Activated CD4-positive, alpha-beta T cell treated with anti-CD3 and anti-CD28 coated beads for 24 hours (primary cell): ENCODE data around the gene MAGI1.
"Not testable (repeated sequence)": the region's sequence is repeated elsewhere in the genome, so short reads cannot be mapped to it uniquely, and the experiment has no call there.

Experiments used
- DNase-seq, 2 donors: peaks; one replicate each; pipeline ENCODE4 v3.0.0-alpha.2; 2020; ENCODE audit warnings: low read depth in 2 of 2

Gene MAGI1

DNA sequence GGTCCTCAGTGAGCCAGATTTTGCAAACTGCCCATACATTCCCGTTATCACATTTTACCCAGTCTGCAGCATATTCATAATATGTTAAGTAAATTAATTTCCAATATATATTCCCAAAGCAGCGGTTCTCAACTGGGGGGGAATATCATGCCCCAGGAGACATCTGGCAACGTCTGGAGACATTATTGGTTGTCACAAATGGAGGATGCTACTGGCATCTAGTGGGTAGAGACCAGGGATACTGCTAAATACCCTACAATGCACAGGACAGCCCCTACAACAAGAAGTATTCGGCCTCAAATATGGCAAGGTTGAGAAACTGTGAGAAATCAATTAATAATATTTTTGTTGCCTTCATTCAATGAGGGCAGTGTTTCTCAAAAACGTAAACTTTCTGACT, 280.3 kb downstream of the MAGI1 start:
- DNase-seq, result no peak

DNA sequence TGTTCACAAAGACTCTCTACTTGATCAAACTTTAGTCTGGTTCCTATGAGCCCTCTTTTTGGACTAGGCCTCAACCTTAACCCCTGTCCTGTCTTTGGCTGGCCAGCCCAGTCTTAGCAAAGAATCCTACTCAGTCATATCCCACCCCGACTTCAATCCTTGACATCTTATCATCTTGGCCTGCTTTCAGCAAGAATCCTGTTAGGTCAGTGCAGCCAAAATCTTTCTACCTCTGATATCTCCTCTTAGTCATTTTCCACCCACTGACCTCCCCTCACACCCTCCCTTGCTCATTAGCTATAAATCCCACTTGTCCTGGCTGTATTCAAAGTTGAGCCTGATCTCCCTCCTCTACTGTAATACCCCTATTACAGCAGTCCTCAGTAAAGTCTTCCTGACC, 286.1 kb downstream of the MAGI1 start:
- DNase-seq, result no peak

DNA sequence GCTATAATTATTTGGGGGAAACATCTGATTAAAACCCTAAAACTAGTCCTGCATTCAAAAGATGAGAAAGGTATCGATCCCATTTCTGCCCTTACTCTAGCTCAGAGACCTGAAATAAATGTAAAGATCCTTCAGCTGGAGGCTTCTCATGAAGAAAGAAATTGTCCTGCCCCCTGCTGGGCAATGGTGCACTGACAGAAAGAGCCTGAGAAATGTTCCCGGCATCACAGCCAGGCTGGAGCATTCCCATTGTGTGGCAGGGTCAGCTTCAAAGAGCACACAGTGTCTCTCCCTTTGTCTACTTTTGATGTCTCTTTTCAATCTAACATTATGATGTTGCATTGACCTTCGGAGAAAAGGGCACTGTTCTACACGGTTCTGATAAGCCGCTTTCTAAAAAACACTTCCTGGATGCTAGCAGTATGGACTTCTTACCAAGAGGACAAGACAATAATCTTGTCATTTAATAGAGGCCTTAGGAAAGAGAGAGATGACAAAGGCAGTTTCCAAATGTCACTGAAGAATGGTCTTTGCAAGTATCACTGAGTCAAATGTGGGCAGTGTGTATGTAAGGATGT, 287.5 kb downstream of the MAGI1 start:
- DNase-seq, result peak in 1 of 2 donors; percentile 2

DNA sequence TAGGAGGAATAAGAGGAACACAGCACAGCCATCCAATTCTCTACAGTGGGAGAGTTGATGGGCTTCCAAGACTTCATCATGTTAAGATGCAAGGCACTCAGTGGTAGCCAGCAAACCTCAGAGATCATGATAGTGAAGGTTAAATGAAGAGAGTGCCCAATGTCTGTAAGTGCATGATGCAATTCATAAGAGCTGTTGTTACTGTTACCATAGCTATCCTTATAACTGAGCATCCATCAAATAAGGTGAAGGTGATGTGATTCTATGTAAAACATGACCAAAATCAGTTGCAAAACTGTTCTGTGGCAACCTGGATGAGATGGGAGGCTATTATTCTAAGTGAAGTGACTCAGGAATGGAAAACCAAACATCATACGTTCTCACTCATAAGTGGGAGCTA, 289.7 kb downstream of the MAGI1 start:
- no peak for DNase-seq

DNA sequence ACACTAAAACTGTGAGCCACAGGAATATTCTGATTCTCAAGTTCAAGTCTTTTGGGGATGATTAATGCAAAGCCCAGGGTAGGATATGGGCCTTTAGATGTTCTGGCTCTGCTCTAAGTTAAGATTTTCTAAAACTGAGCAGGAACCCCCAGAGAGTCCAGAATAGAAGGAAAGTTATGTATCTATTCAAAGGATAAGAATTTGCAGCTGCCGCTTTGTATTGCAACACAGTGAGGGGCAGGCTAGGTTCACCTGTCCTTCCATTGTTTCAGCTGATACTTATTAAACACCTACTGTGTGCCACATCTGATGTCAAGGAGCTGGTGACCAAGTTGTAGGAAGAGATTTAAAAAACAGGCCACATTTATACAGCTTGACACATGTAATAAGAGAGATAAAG, 290.4 kb downstream of the MAGI1 start:
- no peak for DNase-seq

DNA sequence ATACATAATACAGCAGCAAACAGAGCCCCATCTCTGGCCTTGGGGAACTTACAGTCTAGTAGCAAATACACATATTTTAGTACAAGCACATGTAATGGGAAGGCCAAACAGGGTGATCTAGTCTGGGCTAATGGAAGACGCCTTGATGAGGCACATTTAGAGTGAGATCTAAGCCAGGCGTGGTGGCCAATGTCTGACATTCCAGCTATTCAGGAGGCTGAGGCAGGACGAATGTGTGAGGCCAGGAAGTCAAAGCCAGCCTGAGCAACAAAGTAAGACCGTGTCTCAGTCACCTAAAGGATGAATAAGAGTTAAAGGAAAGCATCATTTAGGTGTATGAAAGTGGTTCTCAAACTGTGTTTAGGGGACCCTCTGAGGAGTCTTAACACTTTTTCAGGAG, 291.9 kb downstream of the MAGI1 start:
- DNase-seq, result no peak

DNA sequence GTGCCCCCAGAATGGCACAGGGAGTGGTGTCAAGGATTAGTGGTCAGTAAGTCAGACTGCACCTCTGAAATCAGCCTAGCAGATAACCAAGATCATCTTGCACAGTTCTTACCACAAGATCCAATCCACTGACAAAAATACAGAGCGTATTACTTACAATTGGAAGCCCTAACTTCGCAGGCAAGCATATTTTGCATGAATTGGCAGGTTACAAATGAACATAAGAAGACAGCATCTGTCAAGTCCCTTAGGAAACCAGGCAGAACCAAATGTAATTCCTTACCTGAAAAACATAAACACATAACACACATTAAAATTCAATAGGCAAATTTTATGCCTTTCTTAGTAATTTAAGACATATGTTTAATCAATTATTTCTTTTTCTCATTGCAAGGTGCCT, 293.4 kb downstream of the MAGI1 start:
- no peak for DNase-seq

DNA sequence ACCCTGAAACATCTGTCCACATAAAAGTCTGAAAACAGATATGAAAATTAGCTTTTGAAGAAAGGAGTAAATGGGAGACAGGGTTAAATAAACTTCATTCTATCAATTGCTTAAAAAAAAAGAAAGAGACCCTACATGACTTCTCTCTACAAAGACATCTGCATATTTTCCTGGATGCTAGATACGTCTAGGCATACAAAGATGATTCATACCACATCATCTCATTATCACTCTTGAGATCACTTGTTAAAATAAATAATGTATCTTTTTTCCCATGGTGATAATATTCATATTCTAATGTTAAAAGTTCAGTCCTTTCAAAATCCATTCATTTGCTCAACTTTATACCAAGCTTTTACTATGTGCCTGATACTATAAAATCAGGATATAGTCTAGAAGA, 295.8 kb downstream of the MAGI1 start:
- DNase-seq, result no peak

DNA sequence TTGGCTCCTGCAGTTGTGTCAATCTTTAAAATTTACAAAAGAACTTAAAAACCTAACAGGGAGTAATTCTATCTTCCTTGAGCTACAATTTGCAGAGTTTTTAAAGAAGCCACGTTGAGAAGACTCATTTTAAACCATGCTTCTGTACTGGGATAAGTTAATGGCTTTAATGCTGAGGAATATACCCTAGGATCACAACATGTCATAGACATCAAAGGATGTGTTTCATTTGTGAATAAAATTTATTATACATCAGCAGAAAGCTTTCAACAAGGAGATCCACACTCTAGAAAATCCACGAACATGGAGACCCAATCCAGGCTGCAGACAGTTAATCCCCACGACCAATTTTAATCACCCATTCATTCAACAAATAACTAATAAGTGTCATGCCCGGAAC, 297.2 kb downstream of the MAGI1 start:
- DNase-seq, result no peak

DNA sequence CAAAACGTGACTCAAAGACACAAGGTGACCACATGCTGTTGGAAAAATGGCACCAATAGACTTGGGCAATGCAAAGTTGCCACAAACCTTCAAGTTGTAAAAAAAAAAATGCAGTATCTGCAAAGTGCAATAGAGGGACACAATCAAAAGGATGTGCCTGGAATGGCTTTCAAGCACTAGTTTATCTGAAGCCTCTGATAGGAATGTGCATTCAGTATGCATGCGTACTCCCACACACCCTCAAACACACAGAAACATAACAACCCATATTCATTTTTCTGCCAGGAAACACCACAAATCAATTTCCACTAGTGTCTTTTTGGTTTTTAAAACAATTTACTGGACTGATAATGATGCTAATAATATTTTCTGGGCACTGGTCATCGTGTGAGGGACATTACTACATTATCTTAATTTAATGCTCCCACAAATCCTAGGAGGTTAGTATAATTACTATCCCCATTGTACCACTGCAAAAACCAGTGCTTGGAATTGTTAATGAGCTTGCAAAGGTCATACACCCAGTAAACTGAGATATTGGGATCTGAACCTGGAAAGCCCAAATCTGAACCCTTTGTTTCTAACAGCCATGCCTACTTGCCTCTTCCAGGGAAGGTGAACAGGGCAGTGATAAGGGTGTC, 298.7 kb downstream of the MAGI1 start:
- DNase-seq, result no peak

DNA sequence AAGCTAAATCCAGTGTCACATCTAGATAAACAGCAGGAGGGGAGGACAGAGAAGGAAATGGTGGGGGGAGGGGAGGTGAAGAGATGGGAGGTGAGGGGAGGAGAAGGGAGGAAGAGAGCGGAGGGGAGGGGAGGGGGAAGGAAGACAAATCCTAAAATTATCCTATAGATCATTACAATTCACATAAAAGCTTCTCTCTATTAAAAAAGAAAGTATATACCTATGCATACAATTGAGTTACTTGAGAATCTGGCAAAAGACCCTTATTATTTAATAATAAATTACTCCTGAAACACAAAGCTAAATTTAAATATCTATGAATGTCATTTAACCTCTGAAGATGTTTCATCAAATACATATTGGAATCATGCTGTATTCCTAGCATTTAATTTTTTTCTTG, 303.9 kb downstream of the MAGI1 start:
- no peak for DNase-seq

DNA sequence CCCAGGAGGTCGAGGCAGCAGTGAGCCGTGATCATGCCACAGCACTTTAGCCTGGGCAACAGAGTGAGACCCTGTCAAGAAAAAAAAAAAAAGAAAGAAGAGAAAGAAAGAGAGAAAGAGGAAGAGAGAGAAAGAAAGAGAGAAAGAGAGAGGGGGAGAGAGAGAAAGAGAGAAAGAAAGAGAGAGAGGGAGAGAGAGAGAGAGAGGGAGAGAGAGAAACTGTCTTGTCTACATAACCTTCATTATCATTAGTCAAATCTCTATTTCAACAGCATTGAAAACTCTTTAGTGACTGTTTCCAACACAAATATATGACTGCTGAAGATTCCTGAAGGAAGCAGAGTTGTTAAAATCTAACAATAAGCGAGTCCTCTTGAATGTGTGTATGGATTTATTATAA, 304.3 kb downstream of the MAGI1 start:
- no peak for DNase-seq

DNA sequence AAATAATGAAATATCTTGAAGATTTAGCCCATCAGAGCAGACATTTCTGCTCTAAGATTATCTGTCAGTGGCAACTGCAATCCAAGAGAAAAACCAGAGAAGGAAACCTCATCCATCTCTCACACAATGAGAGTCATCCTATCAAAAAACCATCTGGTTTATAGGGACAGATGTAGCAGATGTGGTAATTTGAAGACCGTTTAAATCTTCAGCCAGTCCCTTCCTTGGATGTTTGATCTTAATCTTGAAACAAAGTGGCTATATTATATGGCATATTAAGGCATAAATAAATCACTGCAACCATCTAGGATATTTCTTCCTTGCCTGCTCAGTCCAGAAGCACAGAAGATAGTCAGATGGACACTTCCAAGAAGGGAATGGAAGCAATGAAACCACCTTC, 305.3 kb downstream of the MAGI1 start:
- DNase-seq, result no peak

DNA sequence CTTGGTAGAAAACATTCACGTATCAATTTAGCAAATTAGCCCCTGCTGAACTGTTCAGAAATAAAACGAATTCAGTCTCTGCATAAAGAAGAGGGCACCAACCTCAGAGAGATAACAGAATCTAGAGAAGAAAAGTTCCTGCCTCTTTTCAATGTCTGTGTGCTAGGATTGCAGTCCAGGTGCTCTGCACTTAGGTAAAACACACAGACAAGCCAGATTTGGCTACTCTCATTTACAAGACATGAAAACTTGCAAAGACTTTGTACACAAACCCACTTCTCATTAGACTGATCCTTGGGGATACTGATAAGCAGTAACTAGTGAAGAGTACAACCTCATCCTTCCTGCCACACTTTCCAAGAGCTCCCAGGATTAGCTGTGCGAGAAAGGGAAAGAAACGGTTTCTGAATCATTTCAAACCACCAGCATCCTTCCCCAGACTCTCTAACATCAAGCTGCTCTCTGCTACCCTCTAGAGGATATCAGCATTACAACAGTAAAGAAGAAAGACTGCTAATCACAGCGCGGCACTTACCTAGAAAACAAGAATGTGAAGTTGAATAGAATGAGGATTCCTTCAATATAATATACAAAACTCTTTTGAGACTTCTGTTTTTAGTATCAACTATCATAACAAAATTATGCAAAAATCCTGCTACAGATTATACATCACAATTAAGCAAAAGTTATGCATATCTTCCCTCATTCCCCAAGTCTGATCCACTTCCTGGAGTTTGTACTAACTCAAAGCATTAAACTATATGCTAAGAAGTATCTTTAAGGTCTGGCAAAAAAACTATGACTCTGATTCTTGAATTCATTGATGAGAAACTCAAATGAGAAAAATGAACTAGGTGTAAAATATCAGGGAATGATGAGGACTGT, 306.4 kb downstream of the MAGI1 start:
- no peak for DNase-seq

DNA sequence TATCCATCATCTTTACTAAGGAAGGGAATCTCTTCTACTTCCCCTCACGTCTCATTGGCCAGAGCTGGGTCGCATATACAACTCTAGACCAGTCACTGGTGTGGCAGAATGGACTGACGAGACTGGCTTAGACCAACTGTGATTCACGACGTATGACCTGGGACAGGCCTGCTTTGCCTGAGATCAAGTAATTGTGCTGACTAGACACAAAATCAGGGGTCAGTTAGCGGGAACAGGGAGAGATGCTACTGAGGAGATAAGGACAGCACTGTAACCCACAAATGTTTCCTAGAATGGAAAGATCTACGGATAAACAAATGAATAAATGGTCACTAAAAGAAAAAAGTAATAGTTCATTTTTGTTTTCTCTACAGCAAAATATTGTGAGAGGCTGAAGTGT, 308.3 kb downstream of the MAGI1 start:
- no peak for DNase-seq

DNA sequence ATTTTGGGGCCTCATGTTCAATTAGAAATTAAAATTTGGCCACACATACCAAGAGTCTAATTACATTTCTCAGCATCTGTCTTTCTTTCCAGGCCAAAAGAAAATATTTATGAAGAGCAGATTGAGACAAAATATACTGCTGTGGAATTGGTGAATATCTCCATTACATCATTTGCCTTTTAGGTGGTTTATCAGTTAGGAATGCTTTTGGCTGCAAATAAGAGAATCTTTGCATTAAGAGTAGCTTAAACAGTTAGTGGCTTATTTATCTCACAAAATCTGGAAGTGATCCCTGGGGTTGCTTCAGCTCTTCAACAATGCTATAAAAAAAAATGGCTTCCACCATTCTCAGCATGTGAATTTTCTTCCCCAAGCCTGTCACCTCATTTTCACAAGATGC, 308.7 kb downstream of the MAGI1 start:
- DNase-seq, result no peak

DNA sequence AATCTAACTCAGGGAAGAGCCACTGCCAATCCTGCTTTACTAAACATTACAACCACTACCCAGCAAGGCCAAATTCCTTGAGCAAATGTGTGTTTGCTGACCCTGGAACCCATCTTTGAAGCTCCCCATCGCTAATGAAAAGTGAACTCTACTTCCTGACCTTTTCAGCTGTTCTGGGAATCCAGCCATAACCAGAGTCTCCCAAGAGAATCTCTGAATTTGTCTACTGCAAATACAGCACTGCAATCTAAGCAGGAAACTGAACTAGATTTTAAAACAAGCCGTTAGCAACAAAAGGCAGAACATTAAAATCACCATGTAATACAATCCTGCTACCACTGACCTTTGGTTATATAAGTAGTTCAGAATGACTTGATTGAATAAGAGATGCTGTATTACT, 309.2 kb downstream of the MAGI1 start:
- no peak for DNase-seq

DNA sequence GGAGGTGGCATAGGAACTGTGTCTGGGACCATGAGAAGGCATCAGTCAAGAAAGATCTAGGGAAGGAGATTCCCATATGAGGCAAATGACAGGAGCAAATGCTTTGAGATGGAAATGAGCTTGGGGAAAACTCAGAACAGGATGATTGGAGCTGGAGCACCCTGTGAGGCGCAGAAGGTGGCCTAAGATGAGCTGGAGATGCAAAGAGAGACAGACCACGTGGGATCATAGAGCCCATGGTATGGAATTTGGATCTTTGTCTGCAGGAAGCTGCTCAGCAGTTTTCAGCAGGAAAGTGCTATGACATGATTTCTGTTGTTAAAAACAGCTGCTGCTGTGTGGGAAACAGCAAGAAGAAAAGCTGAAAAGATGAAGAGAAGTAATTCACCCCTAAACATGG, 310.6 kb downstream of the MAGI1 start:
- no peak for DNase-seq

DNA sequence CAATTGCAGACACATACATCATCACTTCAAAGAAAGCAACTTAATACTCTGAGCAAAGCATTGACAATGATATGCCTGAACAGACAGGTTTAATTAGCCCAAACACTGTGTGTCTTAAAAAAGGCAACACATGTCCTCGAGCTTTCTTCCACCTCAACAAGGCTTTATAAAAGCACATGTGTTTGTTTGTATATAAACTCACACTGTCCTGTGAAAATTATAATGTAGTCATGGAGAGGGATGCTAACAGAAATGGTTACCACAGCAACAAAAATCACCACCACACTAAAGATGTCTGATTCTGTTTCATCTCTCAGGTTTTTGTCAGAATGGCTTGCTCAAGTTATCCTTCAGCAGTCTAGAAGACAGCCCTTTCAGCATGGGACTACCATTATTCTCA, 314.7 kb downstream of the MAGI1 start:
- DNase-seq, result no peak

DNA sequence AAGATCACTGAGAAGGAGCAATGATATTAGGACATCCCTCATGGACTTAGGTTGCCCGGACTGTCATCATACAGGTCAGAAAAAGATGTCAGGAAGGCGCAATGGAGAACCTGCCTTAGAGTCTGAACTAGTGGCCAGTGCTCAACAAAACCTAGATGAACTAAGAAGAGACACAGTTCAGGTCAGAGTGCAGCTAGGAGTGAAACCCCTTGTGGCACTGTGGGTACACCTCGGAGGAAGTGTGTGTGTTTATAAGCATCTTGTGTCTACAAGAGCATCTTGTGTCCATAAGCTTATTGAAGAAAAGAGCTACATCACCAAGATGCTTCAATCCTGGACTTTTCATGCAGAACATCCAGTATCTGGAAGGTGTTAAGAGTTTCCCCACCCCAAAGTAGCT, 315.7 kb downstream of the MAGI1 start:
- no peak for DNase-seq

DNA sequence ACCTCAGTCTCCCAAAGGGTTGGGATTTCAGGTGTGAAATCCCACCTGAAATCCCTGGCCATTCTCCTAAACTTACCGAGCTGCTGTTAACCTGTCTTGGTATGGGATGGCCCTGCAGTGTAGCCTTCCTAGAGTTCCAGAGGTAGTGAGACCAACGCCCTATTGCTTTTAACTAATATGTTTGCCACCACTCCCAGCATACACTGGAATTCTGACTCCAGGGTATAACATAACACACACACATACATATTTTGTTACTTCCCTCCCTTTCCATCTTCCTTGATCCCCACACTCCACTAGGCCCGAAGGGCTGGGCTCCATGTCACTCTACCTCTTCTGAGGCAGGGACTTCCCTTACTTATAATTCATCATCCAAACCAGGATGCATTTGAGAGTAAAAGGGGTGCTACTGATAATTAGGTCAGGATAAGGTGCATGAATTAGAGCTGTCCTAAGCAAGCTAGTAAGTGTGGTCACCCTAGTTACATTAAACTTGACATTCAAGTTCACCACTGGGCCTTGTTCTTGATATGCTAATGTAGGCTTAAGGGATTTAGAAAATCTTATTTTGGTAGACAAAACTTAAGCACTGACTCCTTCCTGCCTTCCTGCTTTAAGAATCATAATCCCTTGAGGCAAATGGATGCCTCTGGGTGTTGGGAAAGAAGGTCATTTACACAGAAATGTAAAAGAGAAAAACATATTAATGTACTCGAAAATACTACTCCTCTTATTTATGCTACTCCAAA, 317.6 kb downstream of the MAGI1 start:
- DNase-seq, result no peak

DNA sequence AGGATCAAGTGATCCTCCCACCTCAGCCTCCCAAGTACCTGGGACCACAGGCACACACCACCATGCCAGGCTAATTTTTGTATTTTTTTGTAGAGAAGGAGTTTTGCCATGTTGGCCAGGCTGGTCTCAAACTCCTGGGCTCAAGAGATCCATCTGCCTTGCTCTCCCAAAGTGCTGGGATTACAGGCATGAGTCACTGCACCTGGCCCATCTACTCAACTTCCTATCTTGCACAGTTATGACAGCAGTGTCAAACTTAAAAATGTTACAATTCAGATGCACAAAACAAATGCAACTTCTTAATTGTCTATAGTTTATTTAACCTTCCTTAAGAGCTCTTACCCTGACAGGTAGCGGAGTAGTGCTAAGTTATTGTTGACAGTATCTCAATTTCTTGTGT, 319.1 kb downstream of the MAGI1 start:
- DNase-seq, result not testable (repeated sequence)
